Hepatocyte (in vitro differentiated cells): ENCODE data around the gene ZMAT5.

Experiments used
- CTCF ChIP-seq: fragments of 200-600 bp; sonication (generic); IDR thresholded peaks from 2 replicates; pipeline ENCODE4 v1.5.1; 2016; ENCODE audit warnings: antibody characterized with exemption, mild to moderate bottlenecking; ENCODE audit not compliant: poor library complexity
- EZH2 ChIP-seq: fragments of 200-600 bp; sonication (generic); IDR thresholded peaks from 2 replicates; pipeline ENCODE4 v1.6.1; 2016; ENCODE audit warnings: antibody characterized with exemption, mild to moderate bottlenecking, borderline replicate concordance
- EZH2phosphoT487 ChIP-seq: fragments of 200-600 bp; sonication (generic); IDR thresholded peaks from one replicate; pipeline ENCODE4 v1.6.1; 2018; ENCODE audit warnings: antibody characterized with exemption, mild to moderate bottlenecking, low read depth, moderate library complexity; ENCODE audit not compliant: unreplicated experiment, severe bottlenecking

GRCh38 chr22:29724843-29725242 is 42.0 kb downstream of the ZMAT5 start:
- TF ChIP-seq CTCF (no peak), EZH2 (no peak), EZH2phosphoT487 (no peak)
